Kidney (tissue), 14 donors: Measurements from ENCODE around the gene HNF4A. TPM values are rescaled to one million over a fixed set of nuclear protein-coding genes. Genes with fewer than 3 reads are reported as not detected.

Source experiments
- DNase-seq, 5 donors: peaks; one replicate each; pipeline ENCODE4 v3.0.0-alpha.2; 2013 to 2020
- FAIRE-seq: peaks from 2 replicates; lab custom pipeline; 2012; peaks lifted over from hg19 to GRCh38; lab: Jason Lieb, UNC
- H3K27ac ChIP-seq, 2 donors: one replicate each; pipeline ENCODE4 v1.7.0; 2013; ENCODE audit warnings: low read depth in 2 of 2, low read length in 2 of 2, inconsistent platforms in 1 of 2
- H3K27me3 ChIP-seq: one replicate; pipeline ENCODE4 v1.7.1; 2013; ENCODE audit warnings: low read length, inconsistent platforms; ENCODE audit not compliant: control insufficient read depth, insufficient read depth
- H3K36me3 ChIP-seq, 3 donors: one replicate each; pipeline versions ENCODE4 v1.7.0 to v1.7.1; 2013; ENCODE audit warnings: low read length in 3 of 3, control low read depth in 1 of 3, inconsistent platforms in 1 of 3; ENCODE audit not compliant: insufficient read depth in 3 of 3, control insufficient read depth in 2 of 3
- H3K4me1 ChIP-seq, 3 donors: one replicate each; pipeline versions ENCODE4 v1.7.0 to v1.7.1; 2013; ENCODE audit warnings: low read length in 3 of 3, inconsistent platforms in 1 of 3, low read depth in 1 of 3; ENCODE audit not compliant: control insufficient read depth in 2 of 3, insufficient read depth in 2 of 3
- H3K4me3 ChIP-seq, 3 donors: one replicate each; pipeline versions ENCODE4 v1.7.0 to v1.8.1; 2013; ENCODE audit warnings: low read length in 3 of 3, control low read depth in 1 of 3, inconsistent platforms in 1 of 3
- H3K9ac ChIP-seq, 3 donors: one replicate each; pipeline versions ENCODE4 v1.7.0 to v1.7.1; 2013; ENCODE audit warnings: low read length in 3 of 3, control low read depth in 1 of 3, inconsistent platforms in 1 of 3
- H3K9me3 ChIP-seq, 3 donors: one replicate each; pipeline versions ENCODE4 v1.7.0 to v1.7.1; 2013; ENCODE audit warnings: low read length in 3 of 3, control low read depth in 1 of 3, inconsistent platforms in 1 of 3; ENCODE audit not compliant: control insufficient read depth in 2 of 3, insufficient read depth in 1 of 3
- CTCF ChIP-seq: IDR thresholded peaks from 3 replicates; pipeline ENCODE4 v1.5.1; 2012; ENCODE audit warnings: mild to moderate bottlenecking, moderate library complexity, borderline replicate concordance; ENCODE audit not compliant: insufficient read depth; ENCODE audit errors: extremely low read depth
- intact Hi-C: fragments of 100-400 bp; cut with DNase I; formaldehyde crosslinking; loops from one replicate; pipeline ENCODE4 v1.11.1; 2022
- polyA plus RNA-seq: library from polyadenylated mRNA; stranded (reverse); fragments of 350-450 nt; fragmentation: Illumina TruSeq; extraction: RNeasy Lipid Tissue Mini Kit (QIAGEN cat#74804); gene quantifications from one replicate; pipeline ENCODE4 v1.2.3, GENCODE V29; 2014; ENCODE audit warnings: low read depth, low replicate concordance; ENCODE audit not compliant: insufficient read depth
- total RNA-seq: library from RNA; stranded (reverse); fragmentation: NEBNext Ultra II Directional; extraction: Animal tissue kit (Norgen Biotek cat#: 25700); gene quantifications from one replicate; pipeline ENCODE4 v1.2.1, GENCODE V29; 2021
- donor health status: control.
- donor health status: control.
- donor health status: control.
- donor health status: control.
- donor health status: control.
- donor health status: DM: yes; HTN: yes; CAD: no.
- donor health status: Normal renal cell carcinoma (clear cell type).

Gene HNF4A
- total and polyA plus RNA-seq, 2 donors from 2014 or later: 26.0 to 42.1 TPM

DNA sequence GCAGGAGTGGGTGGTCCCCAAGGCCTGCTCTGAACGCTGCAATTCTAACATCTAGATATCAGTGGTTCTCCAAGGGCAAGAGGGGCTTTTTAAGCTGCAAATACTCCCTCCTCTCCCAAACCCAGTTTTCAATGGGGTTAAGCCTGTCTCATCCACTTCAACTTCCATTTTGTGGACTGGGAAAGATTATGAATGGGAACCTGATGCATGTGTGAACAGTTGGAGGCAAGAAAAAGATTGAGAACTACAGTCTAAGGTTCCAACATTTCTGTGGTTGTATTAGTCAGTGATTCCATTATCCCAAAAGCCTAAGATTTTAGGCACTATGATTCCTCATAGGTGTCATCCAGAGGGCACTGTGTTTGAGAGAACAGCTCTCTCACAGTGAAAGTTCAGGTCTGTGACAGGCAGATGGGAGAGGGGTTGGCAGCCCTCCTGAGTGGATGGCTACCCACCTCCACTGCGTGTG lies 53.7 kb downstream of the HNF4A start:
- H3K36me3 ChIP-seq: peaks cover 0 to 2% (median 0%) of the 10 kb centered on the region in 3 donors
- H3K9ac ChIP-seq: no peak overlapping the region
- H3K27me3 ChIP-seq: no peaks in the 10 kb centered on the region
- H3K9me3 ChIP-seq: no peaks in the 10 kb centered on the region
- no peak overlapping the region for H3K4me3 ChIP-seq
- peaks cover 0 to 12% (median 4%) of the 10 kb centered on the region in 3 donors for H3K4me1 ChIP-seq
- FAIRE-seq (no peak), DNase-seq (no peak)
- peak overlapping the region in 1 of 2 donors; percentile 32 for H3K27ac ChIP-seq
- no peak for TF ChIP-seq CTCF
- intact Hi-C loops: no loop called here

GRCh38 chr20:44410583-44411019 lies 55.1 kb downstream of the HNF4A start:
- intact Hi-C loops: no loop called here
- FAIRE-seq (no peak), DNase-seq (no peak)
- no peaks in the 10 kb centered on the region for H3K9me3 ChIP-seq
- H3K36me3 ChIP-seq: peaks cover 0 to 2% (median 0%) of the 10 kb centered on the region in 3 donors
- TF ChIP-seq CTCF: no peak
- H3K27me3 ChIP-seq: no peaks in the 10 kb centered on the region
- H3K4me3 ChIP-seq: no peak overlapping the region
- peaks cover 0 to 13% (median 7%) of the 10 kb centered on the region in 3 donors for H3K4me1 ChIP-seq
- H3K9ac ChIP-seq: no peak overlapping the region
- H3K27ac ChIP-seq: peak overlapping the region; percentile 42 to 52

GRCh38 chr20:44411020-44411756 lies 55.7 kb downstream of the HNF4A start:
- FAIRE-seq (no peak), DNase-seq (no peak)
- peaks cover 0 to 2% (median 0%) of the 10 kb centered on the region in 3 donors for H3K36me3 ChIP-seq
- peaks cover 0 to 14% (median 9%) of the 10 kb centered on the region in 3 donors for H3K4me1 ChIP-seq
- intact Hi-C loops: no loop called here
- H3K9me3 ChIP-seq: no peaks in the 10 kb centered on the region
- H3K27ac ChIP-seq: peak overlapping the region; percentile 32 to 52
- H3K27me3 ChIP-seq: no peaks in the 10 kb centered on the region
- no peak overlapping the region for H3K9ac ChIP-seq
- no peak overlapping the region for H3K4me3 ChIP-seq
- TF ChIP-seq CTCF: no peak
